ACC112 (cell line): Measurements from ENCODE around the gene MUC20.
"Not testable (repeated sequence)": the region's sequence is repeated elsewhere in the genome, so short reads cannot be mapped to it uniquely, and the experiment has no call there.

ENCODE experiments used
- H2AFZ ChIP-seq: fragments of 200-600 bp; sonication (generic); one replicate; pipeline ENCODE4 v1.6.0; 2017; ENCODE audit warnings: antibody characterized with exemption, low read length; ENCODE audit not compliant: unreplicated experiment
- H3K27ac ChIP-seq: fragments of 200-600 bp; sonication (generic); 2 replicates; pipeline ENCODE4 v1.5.1; 2014; ENCODE audit warnings: low read depth, mild to moderate bottlenecking, antibody characterized with exemption, low read length, moderate library complexity
- H3K27me3 ChIP-seq: fragments of 200-600 bp; sonication (generic); 2 replicates; pipeline ENCODE4 v1.6.1; 2014; ENCODE audit warnings: mild to moderate bottlenecking, antibody characterized with exemption, low read length, moderate library complexity, mixed read lengths; ENCODE audit not compliant: insufficient read depth
- H3K36me3 ChIP-seq: fragments of 200-600 bp; sonication (generic); 2 replicates; pipeline ENCODE4 v1.6.1; 2016; ENCODE audit warnings: mild to moderate bottlenecking, antibody characterized with exemption, low read length, moderate library complexity, mixed read lengths; ENCODE audit not compliant: insufficient read depth
- H3K4me1 ChIP-seq: fragments of 200-600 bp; sonication (generic); one replicate; pipeline ENCODE4 v1.6.1; 2016; ENCODE audit warnings: low read length, mixed read lengths; ENCODE audit not compliant: insufficient read depth, unreplicated experiment, control insufficient read depth
- H3K4me3 ChIP-seq: fragments of 200-600 bp; sonication (generic); 2 replicates; pipeline ENCODE4 v1.5.1; 2014; ENCODE audit warnings: mild to moderate bottlenecking, low read depth, low read length
- H3K79me2 ChIP-seq: fragments of 200-600 bp; sonication (generic); one replicate; pipeline ENCODE4 v1.6.0; 2016; ENCODE audit warnings: low read length; ENCODE audit not compliant: control insufficient read depth, unreplicated experiment, insufficient read depth

MUC20 gene

DNA sequence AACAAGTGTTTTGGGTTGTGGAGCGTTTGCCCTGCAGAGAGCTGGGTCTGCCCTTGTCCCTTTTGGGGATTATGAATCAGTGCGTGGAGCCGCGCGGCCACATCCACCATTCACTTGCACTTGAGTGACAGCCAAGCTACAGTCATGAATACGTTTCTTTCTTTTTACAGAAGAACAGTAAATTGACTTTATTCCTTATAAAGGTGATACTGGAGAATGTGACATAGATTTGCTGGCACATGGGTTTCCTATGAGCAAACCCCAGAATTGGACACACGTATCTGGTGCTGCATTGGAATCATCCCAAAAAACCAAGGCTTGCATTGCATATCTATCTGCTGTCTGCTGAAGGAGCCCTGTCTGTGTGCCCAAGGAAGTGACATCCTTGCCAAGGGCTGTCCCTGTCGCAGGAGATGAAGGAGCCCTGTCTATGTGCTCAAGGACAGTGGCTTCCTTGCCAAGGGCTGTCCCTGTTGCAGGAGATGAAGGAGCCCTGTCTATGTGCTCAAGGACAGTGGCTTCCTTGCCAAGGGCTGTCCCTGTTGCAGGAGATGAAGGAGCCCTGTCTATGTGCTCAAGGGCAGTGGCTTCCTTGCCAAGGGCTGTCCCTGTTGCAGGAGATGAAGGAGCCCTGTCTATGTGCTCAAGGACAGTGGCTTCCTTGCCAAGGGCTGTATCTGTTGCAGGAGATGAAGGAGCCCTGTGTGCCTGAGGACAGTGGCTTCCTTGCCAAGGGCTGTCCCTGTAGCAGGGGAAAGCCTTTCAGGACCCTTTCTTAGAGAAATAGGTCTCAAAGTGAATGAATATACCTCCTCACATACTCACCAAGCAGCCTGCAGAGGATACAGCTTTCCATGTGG, 26.3 kb upstream of the MUC20 start:
- H3K79me2 ChIP-seq, H2AFZ ChIP-seq, H3K4me3 ChIP-seq, H3K27ac ChIP-seq, H3K27me3 ChIP-seq: not testable (repeated sequence)
- Histone ChIP-seq H3K4me1 (peaks cover 20% of the 10 kb centered on the region), H3K36me3 (peaks cover 29% of the 10 kb centered on the region)

DNA sequence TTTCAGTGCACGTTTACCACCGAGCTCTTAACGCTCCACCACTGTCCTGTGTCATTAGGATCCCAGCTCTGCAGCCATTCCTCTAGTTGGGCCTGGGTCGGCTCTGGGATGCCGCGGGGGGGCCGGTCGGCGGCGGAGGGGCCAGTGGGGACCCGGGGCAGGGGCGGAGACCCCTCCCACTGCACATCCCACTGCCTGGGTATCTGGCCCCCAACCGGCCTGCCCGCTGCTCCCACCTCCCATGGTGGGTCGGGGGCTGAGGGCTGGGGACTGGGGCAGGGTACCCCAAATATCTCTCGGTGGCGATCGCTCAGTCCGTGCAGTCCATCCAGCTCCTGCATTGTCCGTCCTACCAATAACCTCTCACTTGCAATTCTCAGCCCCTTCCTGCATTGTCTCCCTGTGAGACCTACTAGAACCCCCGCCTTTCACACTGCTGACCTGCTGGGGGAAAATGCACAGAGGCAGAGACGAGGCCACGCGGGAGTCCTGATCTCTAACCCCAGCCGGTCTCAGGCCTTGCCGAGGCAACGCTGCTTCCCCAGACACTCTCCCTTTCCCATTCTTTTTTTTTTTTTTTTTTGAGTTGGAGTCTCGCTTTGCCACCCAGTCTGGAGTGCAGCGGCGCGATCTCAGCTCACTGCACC, 24.0 kb upstream of the MUC20 start:
- Histone ChIP-seq H3K4me1 (peaks cover 20% of the 10 kb centered on the region), H3K79me2 (no peaks in the 10 kb centered on the region), H3K27ac (no peak overlapping the region), H3K36me3 (peaks cover 28% of the 10 kb centered on the region), H3K4me3 (no peak overlapping the region), H3K27me3 (no peaks in the 10 kb centered on the region), H2AFZ (no peak overlapping the region)

DNA sequence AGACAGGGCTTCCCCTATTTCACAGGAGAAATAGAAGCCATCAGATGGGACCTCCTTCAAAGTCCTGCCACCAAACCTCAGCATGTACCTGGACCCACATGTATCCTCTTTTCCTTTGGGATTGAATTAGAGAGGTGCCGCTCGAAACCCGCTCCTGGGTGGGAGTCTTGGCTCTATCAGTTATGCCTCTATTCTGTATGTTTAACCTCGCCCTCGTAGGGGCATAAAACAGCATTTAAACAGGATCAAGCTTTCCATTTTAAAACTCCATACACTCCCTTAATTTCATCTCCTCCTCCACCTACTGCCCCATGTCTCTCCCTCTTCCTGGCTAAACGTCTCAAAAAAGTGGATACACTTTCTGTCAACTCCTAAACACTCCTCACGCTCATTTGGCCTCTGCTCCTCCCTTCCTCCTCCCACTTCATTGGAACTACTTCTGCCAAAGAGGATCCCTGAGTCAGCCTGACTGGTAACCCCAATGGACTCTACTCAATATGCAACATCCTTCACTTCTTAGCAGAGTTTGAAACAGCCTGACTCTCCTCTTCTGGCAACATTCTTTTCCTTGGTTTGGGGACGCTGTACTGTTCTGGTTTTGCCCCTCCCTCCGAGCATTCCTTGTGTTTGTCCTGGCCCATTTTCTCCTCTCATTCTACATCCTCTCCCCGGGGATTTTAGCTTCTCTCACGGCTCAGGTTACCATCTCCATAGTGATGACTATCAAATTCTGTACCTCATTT, 23.0 kb upstream of the MUC20 start:
- Histone ChIP-seq H3K27me3 (no peaks in the 10 kb centered on the region), H3K4me1 (peaks cover 20% of the 10 kb centered on the region), H3K4me3 (peak overlapping the region; percentile 15), H3K27ac (peak overlapping the region; percentile 77), H2AFZ (no peak overlapping the region), H3K79me2 (no peaks in the 10 kb centered on the region), H3K36me3 (peaks cover 18% of the 10 kb centered on the region; the same call in 1 of the 2 replicates)

DNA sequence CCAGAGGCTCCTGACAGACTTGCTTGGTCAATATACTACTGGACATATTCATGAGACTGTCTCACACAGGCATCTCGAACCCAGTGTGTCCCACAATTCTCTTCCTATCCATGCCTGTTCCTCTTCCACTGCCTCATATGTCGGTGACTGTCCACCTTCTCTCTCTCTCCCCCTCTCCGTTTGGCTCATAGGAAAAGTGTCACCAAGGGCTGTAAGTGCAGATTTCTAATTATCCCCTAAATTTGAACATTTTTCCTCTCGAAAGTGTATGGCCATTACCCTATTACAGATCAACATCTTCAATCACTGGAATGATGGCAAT, 22.5 kb upstream of the MUC20 start:
- Histone ChIP-seq H3K36me3 (peaks cover 17% of the 10 kb centered on the region; the same call in 1 of the 2 replicates), H3K4me1 (peaks cover 20% of the 10 kb centered on the region), H3K27me3 (no peaks in the 10 kb centered on the region), H3K27ac (peak overlapping the region; percentile 77), H2AFZ (no peak overlapping the region), H3K4me3 (peak overlapping the region; percentile 15), H3K79me2 (no peaks in the 10 kb centered on the region)

DNA sequence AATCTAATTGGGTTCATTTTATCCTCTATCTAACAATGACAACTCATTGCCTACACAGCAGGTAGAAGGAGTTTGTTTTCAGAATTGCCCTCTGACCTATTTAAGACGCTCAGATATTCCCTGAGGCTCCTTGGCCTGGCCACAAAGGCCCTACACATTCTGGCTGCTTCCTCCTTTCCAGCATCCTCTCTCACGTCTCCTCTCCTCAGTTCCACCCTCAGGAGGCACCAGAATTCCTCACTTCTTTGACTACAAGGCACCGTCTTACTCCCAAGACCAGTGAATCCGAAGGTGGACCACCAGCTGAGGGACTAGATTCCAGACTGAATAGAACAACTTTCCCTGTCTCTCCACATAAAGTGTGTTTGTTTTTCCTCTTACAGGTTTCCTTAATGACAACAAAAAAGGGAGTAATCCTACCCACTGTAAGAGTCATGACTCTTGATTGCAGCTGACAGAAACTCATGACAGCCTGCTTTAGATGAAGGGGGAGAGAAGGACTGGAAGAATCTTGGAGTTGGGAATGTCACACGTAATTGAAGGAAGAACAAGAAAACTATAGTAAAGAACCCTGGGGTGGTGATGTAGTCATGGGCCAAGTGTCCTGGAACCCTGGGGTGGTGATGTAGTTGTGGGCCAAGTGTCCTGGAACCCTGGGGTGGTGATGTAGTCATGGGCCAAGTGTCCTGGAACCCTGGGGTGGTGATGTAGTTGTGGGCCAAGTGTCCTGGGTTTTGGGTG, 22.0 kb upstream of the MUC20 start:
- no peak overlapping the region for H2AFZ ChIP-seq
- no peaks in the 10 kb centered on the region for H3K79me2 ChIP-seq
- peak overlapping the region; percentile 77 for H3K27ac ChIP-seq
- H3K4me3 ChIP-seq = peak overlapping the region; percentile 15; the same call in 1 of the 2 replicates
- H3K4me1 ChIP-seq = peaks cover 20% of the 10 kb centered on the region
- H3K36me3 ChIP-seq = peaks cover 12% of the 10 kb centered on the region; the same call in 1 of the 2 replicates
- no peaks in the 10 kb centered on the region for H3K27me3 ChIP-seq

DNA sequence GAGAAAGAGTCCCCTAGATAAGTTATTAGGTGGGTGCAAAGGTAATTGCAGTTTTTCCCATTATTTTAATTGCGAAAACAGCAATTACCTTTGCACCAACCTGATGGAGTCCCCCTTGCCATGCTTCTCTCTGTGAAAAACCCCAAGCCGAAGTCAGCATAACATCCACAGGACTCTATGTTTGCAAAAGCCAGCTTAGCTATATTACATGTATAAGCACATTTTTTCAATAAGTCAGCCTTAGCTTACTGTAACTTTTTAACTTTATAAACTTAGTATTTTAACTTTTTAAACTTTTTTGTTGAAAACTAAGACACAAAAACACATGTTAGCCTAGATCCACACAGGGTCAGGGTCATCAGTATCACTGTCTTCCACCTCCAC, 21.4 kb upstream of the MUC20 start:
- H3K27ac ChIP-seq = no peak overlapping the region
- no peaks in the 10 kb centered on the region for H3K27me3 ChIP-seq
- H2AFZ ChIP-seq = no peak overlapping the region
- peaks cover 7% of the 10 kb centered on the region; the same call in 1 of the 2 replicates for H3K36me3 ChIP-seq
- no peak overlapping the region for H3K4me3 ChIP-seq
- H3K79me2 ChIP-seq = no peaks in the 10 kb centered on the region
- H3K4me1 ChIP-seq = peaks cover 20% of the 10 kb centered on the region

DNA sequence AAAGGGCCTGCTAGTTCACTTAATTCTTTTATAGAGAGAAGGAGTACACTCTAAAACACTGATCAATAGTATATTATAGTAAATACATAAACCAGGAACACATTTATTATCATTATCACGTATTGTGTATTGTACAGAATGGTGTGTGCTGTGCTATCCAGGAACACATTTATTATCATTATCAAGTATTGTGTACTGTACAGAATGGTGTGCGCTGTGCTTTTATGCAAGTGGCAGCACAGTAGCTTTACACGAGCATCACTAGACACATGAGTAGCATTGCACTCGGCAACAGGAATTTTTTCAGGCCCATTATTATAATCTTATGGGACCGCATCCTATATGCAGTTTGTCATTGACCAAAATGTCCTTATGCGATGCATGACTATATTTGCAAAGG, 20.9 kb upstream of the MUC20 start:
- Histone ChIP-seq H3K36me3 (peaks cover 7% of the 10 kb centered on the region; the same call in 1 of the 2 replicates), H3K4me3 (no peak overlapping the region), H3K27me3 (no peaks in the 10 kb centered on the region), H2AFZ (no peak overlapping the region), H3K4me1 (peaks cover 20% of the 10 kb centered on the region), H3K79me2 (no peaks in the 10 kb centered on the region), H3K27ac (no peak overlapping the region)

DNA sequence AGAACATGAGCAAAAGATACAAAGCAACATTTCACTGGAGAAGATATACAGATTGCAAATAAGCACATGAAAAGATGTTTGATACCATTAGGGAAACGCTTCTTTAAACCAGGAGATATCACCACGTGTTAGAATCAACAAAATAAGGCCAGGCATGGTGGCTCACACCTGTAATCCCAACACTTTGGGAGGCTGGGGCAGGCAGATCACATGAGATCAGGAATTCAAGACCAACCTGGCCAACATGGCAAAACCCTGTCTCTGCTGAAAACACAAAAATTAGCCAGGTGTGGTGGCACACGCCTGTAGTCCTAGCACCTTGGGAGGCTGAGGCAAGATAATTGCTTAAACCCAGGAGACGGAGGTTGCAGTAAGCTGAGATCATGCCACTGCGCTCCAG, 20.5 kb upstream of the MUC20 start:
- H3K27me3 ChIP-seq = no peaks in the 10 kb centered on the region

DNA sequence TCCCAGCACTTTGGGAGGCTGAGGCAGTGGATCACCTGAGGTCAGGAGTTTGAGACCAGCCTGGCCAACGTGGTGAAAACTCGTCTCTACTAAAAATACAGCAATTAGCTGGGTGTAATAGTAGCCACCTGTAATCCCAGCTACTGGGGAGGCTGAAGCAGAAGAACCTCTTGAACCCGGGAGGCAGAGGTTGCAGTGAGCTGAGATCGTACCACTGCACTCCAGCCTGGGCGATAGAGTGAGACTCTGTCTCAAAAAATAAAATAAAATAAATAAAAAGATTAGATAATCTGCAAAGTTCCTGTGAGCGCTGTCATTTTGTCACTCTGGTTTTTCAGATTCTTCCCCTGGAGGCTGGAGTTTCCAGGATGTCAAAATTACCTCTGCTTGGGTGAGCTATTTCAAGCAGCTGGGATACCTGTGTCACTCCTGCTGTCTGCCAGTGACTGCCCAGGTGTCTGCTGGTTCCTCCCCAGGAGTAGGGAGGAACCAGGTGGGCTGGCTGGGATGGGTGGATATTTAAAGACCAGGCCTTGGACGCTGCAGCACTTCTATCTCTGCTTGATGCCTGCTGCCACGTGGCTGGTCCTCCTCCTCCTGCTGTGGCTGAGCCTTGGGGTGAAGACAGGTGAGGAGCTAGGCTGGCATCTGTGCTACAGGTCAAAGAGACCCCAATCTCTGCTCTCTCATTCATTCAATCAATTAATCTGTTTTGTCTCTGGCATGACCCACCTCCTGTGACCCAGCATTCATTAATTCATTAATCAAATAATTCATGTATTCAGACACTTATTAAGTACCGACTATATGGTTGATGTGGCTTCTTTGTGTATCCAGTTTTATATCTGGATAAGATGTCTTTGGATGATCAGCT, 19.5 kb upstream of the MUC20 start:
- Histone ChIP-seq H2AFZ (no peak overlapping the region), H3K4me3 (no peak overlapping the region), H3K27ac (no peak overlapping the region), H3K36me3 (peaks cover 7% of the 10 kb centered on the region; the same call in 1 of the 2 replicates), H3K4me1 (peaks cover 20% of the 10 kb centered on the region), H3K27me3 (peaks cover under 1% of the 10 kb centered on the region; the same call in 1 of the 2 replicates), H3K79me2 (no peaks in the 10 kb centered on the region)

More for the DNA sequence above, 20.5 kb upstream of the MUC20 start:
- Histone ChIP-seq H3K27ac (no peak overlapping the region), H3K4me3 (no peak overlapping the region), H3K79me2 (no peaks in the 10 kb centered on the region), H3K4me1 (peaks cover 20% of the 10 kb centered on the region), H3K36me3 (peaks cover 7% of the 10 kb centered on the region; the same call in 1 of the 2 replicates), H2AFZ (no peak overlapping the region)
